ENCODE data around the gene SYT2. TPM values are rescaled to one million over a fixed set of nuclear protein-coding genes. Genes with fewer than 3 reads are reported as not detected.
"Not testable (repeated sequence)": the region's sequence is repeated elsewhere in the genome, so short reads cannot be mapped to it uniquely, and the experiment has no call there.

SYT2 gene
- total RNA-seq, 1 experiment from 2014 or later = not detected

- Histone ChIP-seq H3K9me3 (ENCODE audit: control insufficient read depth in 1 of 2, insufficient read depth in 1 of 2, low read depth in 1 of 2, low read length in 2 of 2) (no peaks in the 10 kb centered on the region), H3K27ac (ENCODE audit: low read depth, low read length) (no peak overlapping the region), H3K27me3 (ENCODE audit: insufficient read depth, low read length) (no peaks in the 10 kb centered on the region), H3K4me2 (ENCODE audit: low read length) (no peak overlapping the region), H3K4me1 (ENCODE audit: control insufficient read depth in 1 of 2, insufficient read depth in 2 of 2, low read length in 2 of 2) (peaks cover 4 to 28% of the 10 kb centered on the region in 2 experiments; a peak in 3 of 4 replicates), H4K20me1 (ENCODE audit: insufficient read depth) (no peaks in the 10 kb centered on the region), H3K4me3 (replicated peaks in 1 of 2; ENCODE audit: low read depth in 1 of 2, low read length in 2 of 2) (no peak overlapping the region), H3K79me2 (ENCODE audit: insufficient read depth, low read length) (no peaks in the 10 kb centered on the region), H3K9me2 (ENCODE audit: insufficient read depth) (no peaks in the 10 kb centered on the region), H2AFZ (ENCODE audit: low read depth, low read length, poor library complexity, severe bottlenecking) (no peak overlapping the region), H3K9ac (ENCODE audit: low read length) (no peak overlapping the region), H3K36me3 (ENCODE audit: control insufficient read depth in 1 of 2, insufficient read depth in 2 of 2, low read length in 2 of 2) (no peaks in the 10 kb centered on the region)
- TF ChIP-seq ELF1 (IDR thresholded peaks at IDR 0.05; ENCODE audit: borderline replicate concordance, low read depth) = no peak
- no peak for TF ChIP-seq SRF (IDR thresholded peaks at IDR 0.05; ENCODE audit: low read depth)
- ATAC-seq (no peak), DNase-seq (ENCODE audit: low read depth, low spot score) (no peak)
- ChIA-PET CTCF (no interaction called here), POLR2A (no interaction called here), RAD21 (ENCODE audit: low non-redundant PET in 1 of 2, low total read pairs in 2 of 2, uncharacterized antibody in 2 of 2, unreplicated experiment in 2 of 2) (no interaction called here)
- no TSS peak for BruUV-seq (replicated peaks)
- intact Hi-C loops (cut with micrococcal nuclease) = loop anchor here (10.0 kb wide), 1 partner anchor 437 kb away; no protein-coding TSS in a partner anchor
These were observed 88.8 kb downstream of the SYT2 start for GRCh38 chr1:202621446-202621845.

GRCh38 chr1:202620036-202620435 is 90.2 kb downstream of the SYT2 start:
- H3K27me3 ChIP-seq (ENCODE audit: insufficient read depth, low read length); H2AFZ ChIP-seq (ENCODE audit: low read depth, low read length, poor library complexity, severe bottlenecking); ATAC-seq; H3K36me3 ChIP-seq (ENCODE audit: control insufficient read depth in 1 of 2, insufficient read depth in 2 of 2, low read length in 2 of 2); BruUV-seq (replicated peaks); H3K4me2 ChIP-seq (ENCODE audit: low read length); DNase-seq (ENCODE audit: low read depth, low spot score); RAD21 ChIA-PET (ENCODE audit: low non-redundant PET in 1 of 2, low total read pairs in 2 of 2, uncharacterized antibody in 2 of 2, unreplicated experiment in 2 of 2); H3K4me3 ChIP-seq (replicated peaks in 1 of 2; ENCODE audit: low read depth in 1 of 2, low read length in 2 of 2); H3K9me2 ChIP-seq (ENCODE audit: insufficient read depth); POLR2A ChIA-PET; H3K9me3 ChIP-seq (ENCODE audit: control insufficient read depth in 1 of 2, insufficient read depth in 1 of 2, low read depth in 1 of 2, low read length in 2 of 2); H3K79me2 ChIP-seq (ENCODE audit: insufficient read depth, low read length); CTCF ChIA-PET; H3K9ac ChIP-seq (ENCODE audit: low read length); H3K27ac ChIP-seq (ENCODE audit: low read depth, low read length); H4K20me1 ChIP-seq (ENCODE audit: insufficient read depth): not testable (repeated sequence)
- peaks cover 7 to 27% of the 10 kb centered on the region in 2 experiments; a peak in 3 of 4 replicates for H3K4me1 ChIP-seq (ENCODE audit: control insufficient read depth in 1 of 2, insufficient read depth in 2 of 2, low read length in 2 of 2)
- intact Hi-C loops (cut with micrococcal nuclease) = loop anchor here (10.0 kb wide), 1 partner anchor 435 kb away; no protein-coding TSS in a partner anchor

- CTCF ChIA-PET = no interaction called here
- H3K27me3 ChIP-seq (ENCODE audit: insufficient read depth, low read length) = no peaks in the 10 kb centered on the region
- H3K36me3 ChIP-seq (ENCODE audit: control insufficient read depth in 1 of 2, insufficient read depth in 2 of 2, low read length in 2 of 2) = no peaks in the 10 kb centered on the region
- POLR2A ChIA-PET = no interaction called here
- H3K4me2 ChIP-seq (ENCODE audit: low read length) = no peak overlapping the region
- no peaks in the 10 kb centered on the region for H4K20me1 ChIP-seq (ENCODE audit: insufficient read depth)
- RAD21 ChIA-PET (ENCODE audit: low non-redundant PET in 1 of 2, low total read pairs in 2 of 2, uncharacterized antibody in 2 of 2, unreplicated experiment in 2 of 2) = no interaction called here
- no peak overlapping the region for H3K27ac ChIP-seq (ENCODE audit: low read depth, low read length)
- H2AFZ ChIP-seq (ENCODE audit: low read depth, low read length, poor library complexity, severe bottlenecking) = no peak overlapping the region
- ATAC-seq (no peak), DNase-seq (ENCODE audit: low read depth, low spot score) (no peak)
- H3K9ac ChIP-seq (ENCODE audit: low read length) = no peak overlapping the region
- no TSS peak for BruUV-seq (replicated peaks)
- H3K4me3 ChIP-seq (replicated peaks in 1 of 2; ENCODE audit: low read depth in 1 of 2, low read length in 2 of 2) = no peak overlapping the region
- H3K9me2 ChIP-seq (ENCODE audit: insufficient read depth) = no peaks in the 10 kb centered on the region
- no peaks in the 10 kb centered on the region for H3K9me3 ChIP-seq (ENCODE audit: control insufficient read depth in 1 of 2, insufficient read depth in 1 of 2, low read depth in 1 of 2, low read length in 2 of 2)
- no peaks in the 10 kb centered on the region for H3K79me2 ChIP-seq (ENCODE audit: insufficient read depth, low read length)
- peaks cover 7 to 21% of the 10 kb centered on the region in 2 experiments; a peak in 3 of 4 replicates for H3K4me1 ChIP-seq (ENCODE audit: control insufficient read depth in 1 of 2, insufficient read depth in 2 of 2, low read length in 2 of 2)
- intact Hi-C loops (cut with micrococcal nuclease) = no loop called here
- TF ChIP-seq RAD21 (IDR thresholded peaks at IDR 0.05; ENCODE audit: low read depth) (no peak), YY1 (IDR thresholded peaks at IDR 0.05; ENCODE audit: extremely low read depth, insufficient replicate concordance, low read depth, low read length) (no peak), SRF (IDR thresholded peaks at IDR 0.05; ENCODE audit: low read depth) (no peak), EZH2phosphoT487 (IDR thresholded peaks at IDR 0.05; ENCODE audit: borderline replicate concordance) (no peak), EGR1 (IDR thresholded peaks at IDR 0.05; ENCODE audit: low read depth) (no peak), CTCF (IDR thresholded peaks at IDR 0.05 in 2 of 3, conservative IDR thresholded peaks at IDR 0.05 in 1 of 3; ENCODE audit: borderline replicate concordance in 1 of 3, insufficient read depth in 1 of 3, low read depth in 2 of 3, low read length in 2 of 3) (no peak), TCF7L2 (IDR thresholded peaks at IDR 0.05; ENCODE audit: borderline replicate concordance, extremely low read depth, insufficient read depth, insufficient read length) (no peak), FOSL1 (IDR thresholded peaks at IDR 0.05; ENCODE audit: low read depth) (no peak), EZH2 (IDR thresholded peaks at IDR 0.05) (no peak), POLR2AphosphoS5 (IDR thresholded peaks at IDR 0.05; ENCODE audit: low read depth, low read length) (no peak), ZFX (IDR thresholded peaks at IDR 0.05) (no peak), POLR2A (IDR thresholded peaks at IDR 0.05; ENCODE audit: borderline replicate concordance, extremely low read depth, insufficient read depth, insufficient read length) (no peak)
- TF ChIP-seq, protein P1, sequence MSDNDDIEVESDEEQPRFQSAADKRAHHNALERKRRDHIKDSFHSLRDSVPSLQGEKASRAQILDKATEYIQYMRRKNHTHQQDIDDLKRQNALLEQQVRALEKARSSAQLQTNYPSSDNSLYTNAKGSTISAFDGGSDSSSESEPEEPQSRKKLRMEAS (IDR thresholded peaks at IDR 0.05) = no peak
These were observed 90.7 kb downstream of the SYT2 start for GRCh38 chr1:202619505-202619904.
